Measurements from ENCODE around the gene VPS54. TPM values are rescaled to one million over a fixed set of nuclear protein-coding genes. Genes with fewer than 3 reads are reported as not detected.
"Not testable (repeated sequence)": the region's sequence is repeated elsewhere in the genome, so short reads cannot be mapped to it uniquely, and the experiment has no call there.

VPS54 gene
- total RNA-seq, 1 donor from 2014 or later = 44.3 TPM

- Histone ChIP-seq H3K9me3 (ENCODE audit: low read depth) (peaks cover 19% of the 10 kb centered on the region), H3K4me1 (peaks cover 22% of the 10 kb centered on the region), H3K27me3 (no peaks in the 10 kb centered on the region), H2AFZ (replicated peaks) (no peak overlapping the region), H4K20me1 (ENCODE audit: low read depth) (peaks cover 13% of the 10 kb centered on the region), H3K9ac (no peak overlapping the region), H3K79me2 (ENCODE audit: low read depth) (peaks cover 23% of the 10 kb centered on the region), H3K27ac (no peak overlapping the region), H3K4me3 (no peak overlapping the region), H3K4me2 (peak overlapping the region; percentile 32), H3F3A (ENCODE audit: low read depth) (peaks cover 23% of the 10 kb centered on the region), H3K36me3 (peaks cover 9% of the 10 kb centered on the region)
- TF ChIP-seq EZH2phosphoT487 (IDR thresholded peaks at IDR 0.05) (no peak), CTCF (IDR thresholded peaks at IDR 0.05) (no peak), EZH2 (IDR thresholded peaks at IDR 0.05) (no peak)
- Mint-ChIP-seq H3K27ac (no peak overlapping the region), H3K4me3 (no peak overlapping the region), H3K27me3 (ENCODE audit: insufficient read depth, low read depth) (peaks cover 8% of the 10 kb centered on the region), H3K36me3 (peaks cover 64% of the 10 kb centered on the region), H3K9me3 (peaks cover 58% of the 10 kb centered on the region), H3K4me1 (peaks cover 12% of the 10 kb centered on the region)
- no peak for DNase-seq (ENCODE audit: low spot score)
Measured at GRCh38 chr2:63993871-63994270, 25.4 kb downstream of the VPS54 start.

GRCh38 chr2:63993130-63993584 is 26.1 kb downstream of the VPS54 start:
- not testable (repeated sequence) for H2AFZ ChIP-seq (replicated peaks); H3K9ac ChIP-seq; H3K27ac Mint-ChIP-seq; H3K4me3 Mint-ChIP-seq; H3K27me3 ChIP-seq; H3K27ac ChIP-seq; H3K4me3 ChIP-seq; H3K27me3 Mint-ChIP-seq (ENCODE audit: insufficient read depth, low read depth); H3K36me3 ChIP-seq
- peak; percentile 70 for DNase-seq (ENCODE audit: low spot score)
- Histone ChIP-seq H3K4me2 (peak overlapping the region; percentile 32), H3K4me1 (peaks cover 22% of the 10 kb centered on the region), H4K20me1 (ENCODE audit: low read depth) (peaks cover 13% of the 10 kb centered on the region), H3K79me2 (ENCODE audit: low read depth) (peaks cover 23% of the 10 kb centered on the region), H3F3A (ENCODE audit: low read depth) (peaks cover 23% of the 10 kb centered on the region), H3K9me3 (ENCODE audit: low read depth) (peaks cover 12% of the 10 kb centered on the region)
- Mint-ChIP-seq H3K9me3 (peaks cover 59% of the 10 kb centered on the region), H3K4me1 (peaks cover 12% of the 10 kb centered on the region), H3K36me3 (peaks cover 64% of the 10 kb centered on the region)

- H3K4me2 ChIP-seq = peak overlapping the region; percentile 8
- peaks cover 22% of the 10 kb centered on the region for H3K4me1 ChIP-seq
- H3K36me3 ChIP-seq = no peaks in the 10 kb centered on the region
- no peak overlapping the region for H3K27ac Mint-ChIP-seq
- H4K20me1 ChIP-seq (ENCODE audit: low read depth) = peaks cover 13% of the 10 kb centered on the region
- no peak overlapping the region for H2AFZ ChIP-seq (replicated peaks)
- H3K27me3 Mint-ChIP-seq (ENCODE audit: insufficient read depth, low read depth) = peaks cover 8% of the 10 kb centered on the region
- H3K4me3 Mint-ChIP-seq = no peak overlapping the region
- TF ChIP-seq CTCF (IDR thresholded peaks at IDR 0.05) (no peak), EZH2phosphoT487 (IDR thresholded peaks at IDR 0.05) (peak; percentile 63)
- no peak overlapping the region for H3K27ac ChIP-seq
- H3K79me2 ChIP-seq (ENCODE audit: low read depth) = peaks cover 23% of the 10 kb centered on the region
- no peaks in the 10 kb centered on the region for H3K27me3 ChIP-seq
- peaks cover 59% of the 10 kb centered on the region for H3K36me3 Mint-ChIP-seq
- H3K4me3 ChIP-seq = no peak overlapping the region
- H3K9me3 ChIP-seq (ENCODE audit: low read depth) = peaks cover 3% of the 10 kb centered on the region
- H3K9ac ChIP-seq = no peak overlapping the region
- H3K9me3 Mint-ChIP-seq = peaks cover 52% of the 10 kb centered on the region
- H3F3A ChIP-seq (ENCODE audit: low read depth) = peaks cover 23% of the 10 kb centered on the region
- H3K4me1 Mint-ChIP-seq = peaks cover 12% of the 10 kb centered on the region
- DNase-seq (ENCODE audit: low spot score) = peak; percentile 29
Measured at GRCh38 chr2:63992061-63992685, 27.1 kb downstream of the VPS54 start.

GRCh38 chr2:63991173-63991999 is 27.8 kb downstream of the VPS54 start:
- H3K27ac Mint-ChIP-seq = not testable (repeated sequence)

More at GRCh38 chr2:63991173-63991999, 27.8 kb downstream of the VPS54 start:
- DNase-seq (ENCODE audit: low spot score); H3K27me3 ChIP-seq; H3K9ac ChIP-seq; H3K4me3 Mint-ChIP-seq; H2AFZ ChIP-seq (replicated peaks); H3K4me2 ChIP-seq; H3K36me3 ChIP-seq; H3K27me3 Mint-ChIP-seq (ENCODE audit: insufficient read depth, low read depth); H3K27ac ChIP-seq; H3K9me3 ChIP-seq (ENCODE audit: low read depth); H3K4me3 ChIP-seq: not testable (repeated sequence)
- Mint-ChIP-seq H3K4me1 (peaks cover 12% of the 10 kb centered on the region), H3K9me3 (peaks cover 50% of the 10 kb centered on the region), H3K36me3 (peaks cover 53% of the 10 kb centered on the region)
- Histone ChIP-seq H4K20me1 (ENCODE audit: low read depth) (peaks cover 13% of the 10 kb centered on the region), H3K79me2 (ENCODE audit: low read depth) (peaks cover 23% of the 10 kb centered on the region), H3F3A (ENCODE audit: low read depth) (peaks cover 23% of the 10 kb centered on the region), H3K4me1 (peaks cover 22% of the 10 kb centered on the region)
